Activated CD4-positive, alpha-beta T cell treated with anti-CD3 and anti-CD28 coated beads for 1 hour (primary cell): ENCODE data around the gene AMPH.

Experiments
- DNase-seq: peaks from one replicate; pipeline ENCODE4 v3.0.0-alpha.2; 2020

Gene AMPH

DNA sequence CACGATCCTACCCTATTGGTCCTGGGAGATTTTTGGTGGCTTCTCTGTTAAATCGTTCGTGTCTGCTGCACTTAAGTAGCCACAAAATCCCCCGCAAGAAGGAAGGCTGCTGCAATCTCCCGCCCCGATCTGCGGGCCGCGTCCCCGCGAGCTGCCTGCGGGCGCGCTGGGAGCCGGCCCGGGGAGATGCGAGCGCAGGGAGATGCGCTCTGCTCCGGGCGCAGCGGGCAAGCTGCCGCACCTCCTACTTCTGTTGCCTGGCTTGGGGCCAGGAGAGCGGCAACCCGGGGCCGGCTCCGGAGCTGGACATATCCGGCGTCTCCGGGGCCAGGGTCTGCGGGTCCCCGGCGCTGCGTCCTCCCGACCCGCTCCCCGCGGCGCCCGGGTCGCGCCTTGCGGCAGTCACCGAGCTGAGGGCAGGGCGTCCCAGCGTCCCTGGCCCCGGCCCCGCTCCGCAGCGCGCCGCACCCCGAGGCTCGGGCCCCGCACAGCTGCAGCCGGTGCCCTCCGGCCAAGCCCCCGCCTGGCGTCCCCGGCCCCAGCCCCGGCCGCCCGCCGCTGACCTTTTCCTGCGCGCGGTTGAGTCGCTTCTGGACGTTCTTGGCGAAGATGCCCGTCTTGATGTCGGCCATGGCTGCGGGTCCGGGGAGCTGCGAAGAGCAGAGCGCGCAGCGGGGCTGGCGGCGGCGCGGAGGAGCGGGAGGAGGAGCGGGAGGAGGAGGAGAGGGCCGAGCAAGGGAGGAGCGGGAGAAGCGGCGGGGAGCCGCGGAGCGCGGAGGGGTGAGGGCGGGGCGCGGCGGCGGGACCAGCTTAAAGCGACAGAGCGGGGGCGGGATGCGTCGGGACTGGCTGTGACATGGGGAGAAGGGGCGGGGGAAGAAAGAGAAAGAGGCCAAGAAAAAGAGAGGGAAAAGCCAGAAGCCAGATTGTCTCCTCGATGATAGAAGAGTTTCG is at the start of gene AMPH:
Gene AMPH (minus strand): TSS at position 654 of the 954 bp plus-strand sequence. CDS start 22 bp downstream, at position 632.
- DNase-seq, result no peak

GRCh38 chr7:38679419-38679818 is 48.2 kb upstream of the AMPH start:
- no peak for DNase-seq

DNA sequence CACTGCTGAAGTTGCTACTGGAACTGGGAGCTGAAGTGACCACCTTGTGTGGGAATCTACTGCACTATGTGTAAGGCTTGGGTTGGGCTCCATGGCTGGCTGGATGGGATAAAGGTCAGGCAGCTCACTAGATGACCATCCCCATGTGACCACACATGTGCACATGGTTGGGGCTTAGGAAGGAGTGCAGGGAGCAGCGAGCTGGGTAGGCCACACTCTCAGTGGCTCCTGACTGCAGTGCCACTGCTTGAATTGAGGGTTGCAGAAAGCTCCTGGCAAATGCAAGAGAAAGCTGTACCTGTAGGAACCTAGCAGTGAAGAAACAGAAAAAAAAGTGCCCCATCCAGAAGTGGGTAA is 47.5 kb upstream of the AMPH start:
- DNase-seq, result no peak

DNA sequence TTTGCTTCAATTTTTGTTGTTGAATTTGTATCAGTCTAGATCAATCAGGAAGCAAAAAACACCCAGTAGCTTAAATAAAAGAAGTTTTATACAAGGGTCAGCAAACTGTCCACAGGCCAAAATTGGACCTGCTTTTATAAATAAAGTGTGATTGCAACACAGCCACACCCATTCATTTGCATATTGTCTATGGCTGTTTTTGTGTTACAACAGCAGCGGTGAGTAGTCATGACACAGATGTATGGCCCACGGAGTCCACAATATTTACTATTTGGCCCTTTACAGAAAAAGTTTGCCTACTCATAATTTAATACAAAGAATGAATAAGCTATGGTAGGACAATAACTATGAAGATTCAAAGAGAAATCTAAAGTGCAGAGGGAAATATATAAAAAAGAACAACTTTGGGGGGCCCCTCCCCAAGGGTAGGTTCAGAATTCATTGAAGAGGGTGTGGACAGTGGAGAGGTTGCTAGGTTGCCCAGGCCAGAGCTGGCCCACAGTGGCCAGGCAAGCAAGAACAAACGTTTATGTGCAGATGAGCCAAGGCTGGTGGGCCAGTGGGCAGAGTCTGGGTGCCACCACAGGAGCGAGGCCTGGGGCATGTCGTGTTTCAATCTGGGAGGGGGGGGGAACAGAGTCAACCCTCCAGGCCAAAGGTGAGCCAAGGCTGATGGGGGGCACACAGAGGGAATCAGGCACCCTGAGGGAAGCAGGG is 47.0 kb upstream of the AMPH start:
- no peak for DNase-seq

DNA sequence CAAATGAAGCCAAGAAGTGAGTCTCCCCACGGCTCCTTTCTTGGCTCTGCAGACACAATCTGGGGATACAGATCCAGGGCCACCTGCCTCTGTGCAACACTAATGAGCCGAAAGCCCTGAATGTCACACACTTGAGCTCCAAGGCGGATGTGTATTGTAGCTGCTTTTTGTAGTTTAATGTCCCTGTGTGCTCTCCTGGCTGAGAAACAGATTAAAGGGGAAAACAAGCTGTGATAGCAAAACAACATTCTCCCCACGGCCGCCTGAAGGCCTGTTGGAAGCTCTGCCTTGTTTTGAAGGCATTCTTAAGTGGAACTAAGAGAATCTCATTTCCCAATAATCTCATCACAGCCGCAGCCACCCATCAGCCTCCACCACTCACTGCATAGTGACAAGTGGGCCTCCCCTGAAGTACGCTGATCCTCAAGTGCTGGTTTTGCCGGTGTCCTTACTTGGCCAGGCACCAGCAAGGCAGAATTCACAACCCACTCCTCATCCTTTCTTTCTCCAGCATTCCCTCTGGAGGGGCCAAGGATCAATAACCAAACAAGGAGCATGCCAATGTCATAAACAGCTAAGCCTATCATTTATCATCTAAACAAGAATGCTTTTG is 44.4 kb upstream of the AMPH start:
- no peak for DNase-seq

DNA sequence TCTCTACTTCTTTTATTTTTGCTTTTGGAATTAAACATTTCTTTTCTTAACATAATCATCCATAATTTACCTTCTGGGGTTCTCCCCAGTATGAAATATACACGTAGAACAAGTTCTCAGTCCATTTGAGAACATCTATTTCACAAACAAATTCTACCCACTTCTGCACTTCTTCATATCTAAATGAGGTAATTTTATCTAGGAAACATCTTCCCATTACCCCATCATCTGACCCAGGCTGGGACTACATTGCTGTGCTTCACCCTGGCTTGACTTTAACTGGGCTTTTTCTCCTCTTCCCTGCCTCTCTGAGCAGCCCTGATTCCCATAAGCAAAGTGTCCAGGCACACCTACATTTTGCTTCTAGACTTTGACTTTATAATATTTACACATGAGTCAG is 43.3 kb upstream of the AMPH start:
- no peak for DNase-seq

DNA sequence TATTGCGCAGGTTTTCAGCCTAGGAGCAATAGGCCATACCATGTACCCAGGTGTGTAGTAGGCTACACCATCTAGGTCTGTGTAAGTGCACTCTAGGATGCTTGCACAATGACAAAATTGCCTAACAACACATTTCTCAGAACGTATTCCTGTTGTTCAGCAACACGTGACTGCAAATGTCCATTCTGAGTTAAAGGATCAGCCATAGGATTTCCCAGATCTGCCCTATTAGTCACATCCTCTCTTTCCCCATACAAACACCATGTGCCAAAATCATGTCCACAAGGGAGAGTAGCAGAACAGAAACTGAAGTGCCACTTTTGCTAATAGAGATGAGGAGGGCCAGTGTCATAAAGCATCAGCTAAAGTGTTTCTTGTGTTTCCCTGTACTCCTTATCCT is 42.6 kb upstream of the AMPH start:
- DNase-seq, result no peak

- DNase-seq, result no peak
Observed at GRCh38 chr7:38671911-38672905, 41.0 kb upstream of the AMPH start.

DNA sequence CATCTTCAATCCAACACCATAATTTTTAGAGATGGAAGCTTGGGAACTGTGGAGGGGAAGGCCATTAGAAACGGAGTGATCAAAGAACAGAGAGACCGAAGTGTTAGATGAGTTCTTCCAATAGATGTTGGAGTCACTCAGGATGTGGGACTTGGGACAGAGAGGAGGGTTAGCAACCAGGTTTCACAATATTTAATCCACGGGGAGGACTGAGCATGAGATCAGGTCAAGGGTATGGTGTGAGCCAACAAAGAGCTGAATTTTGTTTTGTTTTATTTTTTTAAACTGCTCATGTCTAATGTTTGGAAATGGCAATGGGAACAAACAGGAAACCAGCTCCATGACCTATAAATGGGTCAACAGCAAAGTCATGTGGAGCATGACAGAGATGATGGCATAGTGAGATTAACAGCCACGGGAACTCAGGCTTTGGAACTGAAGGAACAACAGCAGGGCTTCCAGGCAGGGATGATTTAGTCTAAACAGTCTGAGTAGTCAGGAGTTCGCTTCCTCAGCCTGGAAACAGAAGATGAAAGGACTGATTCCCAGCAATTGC is 38.9 kb upstream of the AMPH start:
- DNase-seq, result no peak

DNA sequence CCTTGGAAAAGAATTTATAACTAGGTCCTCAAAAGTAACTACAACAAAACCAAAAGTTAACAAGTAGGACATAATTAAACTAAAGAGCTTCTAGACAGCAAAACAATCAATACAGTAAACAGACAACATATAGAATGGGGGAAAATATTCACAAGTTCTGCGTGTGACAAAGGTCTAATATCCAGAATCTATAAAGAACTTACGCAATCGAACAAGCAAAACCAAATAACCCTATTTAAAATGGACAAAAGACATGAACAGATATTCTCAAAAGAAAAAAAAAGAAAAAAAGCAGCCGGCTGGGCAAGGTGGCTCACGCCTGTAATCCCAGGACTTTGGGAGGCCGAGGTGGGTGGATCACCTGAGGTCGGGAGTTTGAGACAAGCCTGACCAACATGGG is 33.8 kb upstream of the AMPH start:
- no peak for DNase-seq

- no peak for DNase-seq
Observed at GRCh38 chr7:38660427-38661099, 29.4 kb upstream of the AMPH start.

DNA sequence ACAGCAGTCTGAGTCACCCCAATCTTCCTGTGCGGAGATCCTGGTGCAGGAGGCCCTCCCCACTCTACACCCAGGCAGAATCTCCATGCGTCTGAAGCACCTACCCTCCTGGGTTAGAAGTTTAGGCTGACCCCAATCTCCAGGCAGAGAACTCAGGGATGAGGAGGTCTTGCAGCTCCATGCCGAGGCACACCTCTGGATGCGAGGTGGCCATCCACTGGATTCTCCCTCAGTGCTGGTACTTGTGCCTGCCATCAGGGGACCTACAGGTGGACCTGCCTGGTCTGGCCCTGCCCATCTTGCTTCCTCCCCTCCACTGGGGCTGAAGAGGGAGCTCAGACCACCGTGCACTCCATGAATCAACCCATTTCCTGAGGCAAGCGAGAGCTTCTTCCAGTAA is 28.8 kb upstream of the AMPH start:
- DNase-seq, result no peak

DNA sequence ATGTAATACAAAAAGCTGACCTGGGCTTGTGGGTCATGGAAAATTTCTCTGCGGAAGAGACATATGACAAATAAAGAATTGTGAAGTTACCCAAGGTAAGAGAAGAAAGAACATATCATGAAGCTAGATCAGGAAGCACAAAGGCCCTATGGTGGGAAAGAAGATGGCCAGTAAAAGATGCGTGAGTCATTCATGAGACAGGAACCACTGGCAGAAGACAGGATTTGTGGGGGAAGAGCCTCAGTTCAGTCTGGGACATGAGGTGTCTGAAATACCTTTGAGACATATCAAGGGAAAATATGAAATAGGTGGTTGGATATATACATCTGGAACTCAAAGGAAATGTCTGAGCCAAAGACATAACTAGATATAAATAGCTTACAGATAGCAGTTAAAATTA is 27.7 kb upstream of the AMPH start:
- DNase-seq, result no peak

DNA sequence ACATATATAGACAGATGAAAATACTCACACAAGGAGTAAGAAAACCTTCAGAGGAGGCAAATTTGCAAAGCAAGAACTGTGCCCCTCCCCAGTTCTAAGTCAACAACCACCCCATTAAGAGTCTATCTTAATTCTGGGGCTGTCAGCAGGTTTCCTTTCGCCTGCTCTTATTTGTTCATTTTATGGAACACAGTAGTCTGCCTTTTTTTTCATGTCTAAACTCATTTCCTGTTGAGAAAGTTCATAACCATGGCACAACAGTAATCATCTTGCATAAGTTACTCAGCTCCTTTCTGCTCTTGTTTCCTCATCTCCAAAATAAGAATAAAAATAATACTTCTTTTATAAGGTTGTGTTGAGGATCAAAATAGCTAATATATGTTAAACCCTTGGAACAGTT is 25.8 kb upstream of the AMPH start:
- no peak for DNase-seq

DNA sequence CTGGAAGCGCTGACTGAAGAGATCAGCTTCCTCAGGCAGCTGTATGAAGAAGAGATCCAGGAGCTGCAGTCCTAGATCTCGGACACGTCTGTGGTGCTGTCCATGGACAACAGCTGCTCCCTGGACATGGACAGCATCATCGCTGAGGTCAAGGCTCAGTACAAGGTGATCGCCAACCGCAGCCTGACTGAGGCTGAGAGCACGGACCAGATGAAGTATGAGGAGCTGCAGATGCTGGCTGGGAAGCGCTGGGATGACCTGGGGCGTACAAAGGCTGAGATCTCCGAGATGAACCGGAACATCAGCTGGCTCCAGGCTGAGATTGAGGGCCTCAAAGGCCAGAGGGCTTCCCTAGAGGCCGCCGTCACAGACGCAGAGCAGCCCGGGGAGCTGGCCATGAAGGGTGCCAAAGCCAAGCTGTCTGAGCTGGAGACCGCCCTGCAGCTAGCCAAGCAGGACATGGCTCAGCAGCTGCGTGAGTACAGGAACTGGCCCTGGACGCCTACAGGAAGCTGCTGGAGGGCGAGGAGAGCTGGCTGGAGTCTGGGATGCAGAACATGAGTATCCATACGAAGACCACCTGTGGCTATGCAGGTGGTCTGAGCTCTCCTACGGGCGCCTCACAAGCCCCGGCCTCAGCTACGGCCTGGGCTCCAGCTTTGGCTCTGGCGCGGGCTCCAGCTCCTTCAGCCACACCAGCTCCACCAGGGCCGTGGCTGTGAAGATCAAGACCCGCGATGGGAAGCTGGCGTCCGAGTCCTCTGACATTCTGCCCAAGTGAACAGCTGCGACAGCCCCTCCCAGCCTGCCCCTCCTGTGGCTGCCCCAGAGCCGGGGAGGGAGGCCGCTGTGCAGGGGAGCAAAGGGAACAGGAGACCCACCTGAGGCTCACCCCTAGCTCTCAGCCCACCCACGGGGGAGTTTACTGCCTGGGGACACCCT is 24.9 kb upstream of the AMPH start:
- no peak for DNase-seq

DNA sequence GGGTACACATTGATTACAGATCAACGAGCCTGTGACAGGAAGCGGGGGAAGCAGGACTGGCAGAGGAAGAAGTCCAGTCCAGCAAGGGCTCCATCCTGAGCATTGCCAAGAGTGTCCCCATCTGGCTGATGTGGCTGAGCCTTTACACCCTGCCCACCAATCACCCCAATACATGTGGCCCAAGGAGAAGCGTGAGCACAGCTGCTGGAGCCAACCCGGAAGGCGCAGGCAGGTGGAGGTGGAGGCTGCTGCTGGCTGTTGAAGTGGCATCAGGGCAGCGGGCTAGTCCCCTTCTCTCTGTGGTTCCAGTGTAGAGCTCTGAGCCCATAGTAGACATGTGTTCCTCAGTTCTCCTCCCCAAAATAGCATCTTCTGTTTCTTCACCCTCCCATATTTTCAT is 6.8 kb upstream of the AMPH start:
- DNase-seq, result no peak

GRCh38 chr7:38632411-38632810 is 1.2 kb upstream of the AMPH start:
- no peak for DNase-seq

DNA sequence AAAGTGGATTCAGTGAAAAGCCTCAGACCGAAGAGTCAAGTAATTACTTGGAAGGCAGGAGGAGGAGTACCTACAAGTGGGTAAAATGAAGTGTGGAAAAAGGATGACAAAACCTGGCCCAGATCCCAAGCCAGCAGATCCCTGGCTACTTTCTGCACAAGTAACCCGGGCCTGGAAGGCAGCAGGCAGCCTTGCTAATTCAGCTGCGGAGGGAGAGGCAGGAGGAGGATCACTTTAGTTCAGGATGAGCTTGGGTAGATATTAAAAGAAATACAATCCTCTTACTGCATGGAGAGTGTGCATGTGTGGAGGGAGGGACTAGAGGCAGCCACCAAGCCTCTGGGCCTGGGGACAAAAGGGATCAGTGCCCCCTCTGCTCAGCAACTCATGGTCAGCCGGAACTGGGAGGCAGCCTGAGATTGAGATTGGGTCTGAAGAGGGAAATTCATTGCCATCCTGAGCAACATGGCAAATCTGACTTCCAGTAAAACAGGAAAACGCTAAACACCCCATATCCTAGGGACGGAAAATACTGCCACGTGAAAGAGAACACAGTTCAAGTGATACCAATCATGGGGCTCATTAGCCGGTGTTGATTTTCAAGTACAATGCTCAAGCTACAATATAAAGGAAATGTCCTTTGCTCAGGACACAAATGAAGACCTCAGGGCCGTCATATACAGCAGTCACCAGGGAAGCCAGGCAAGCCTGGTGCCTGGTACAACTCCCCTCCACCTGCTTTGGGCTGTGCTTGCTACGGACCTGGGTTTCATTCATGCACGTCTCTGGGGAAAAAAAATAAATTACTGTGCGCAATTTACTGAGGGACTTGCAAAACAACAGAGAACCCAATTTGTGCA is 1.3 kb downstream of the AMPH start:
- no peak for DNase-seq

- DNase-seq, result no peak
Observed at GRCh38 chr7:38628630-38629385, 2.4 kb downstream of the AMPH start.
